ENCODE measurements around the gene SAMD4B. TPM values are rescaled to one million over a fixed set of nuclear protein-coding genes. Genes with fewer than 3 reads are reported as not detected.

Gene SAMD4B
- total and polyA plus RNA-seq, 2 of the 8 experiments (the other 6 are each of a cell fraction or from before 2014, with no cell fraction given) = 137 to 158 TPM

DNA sequence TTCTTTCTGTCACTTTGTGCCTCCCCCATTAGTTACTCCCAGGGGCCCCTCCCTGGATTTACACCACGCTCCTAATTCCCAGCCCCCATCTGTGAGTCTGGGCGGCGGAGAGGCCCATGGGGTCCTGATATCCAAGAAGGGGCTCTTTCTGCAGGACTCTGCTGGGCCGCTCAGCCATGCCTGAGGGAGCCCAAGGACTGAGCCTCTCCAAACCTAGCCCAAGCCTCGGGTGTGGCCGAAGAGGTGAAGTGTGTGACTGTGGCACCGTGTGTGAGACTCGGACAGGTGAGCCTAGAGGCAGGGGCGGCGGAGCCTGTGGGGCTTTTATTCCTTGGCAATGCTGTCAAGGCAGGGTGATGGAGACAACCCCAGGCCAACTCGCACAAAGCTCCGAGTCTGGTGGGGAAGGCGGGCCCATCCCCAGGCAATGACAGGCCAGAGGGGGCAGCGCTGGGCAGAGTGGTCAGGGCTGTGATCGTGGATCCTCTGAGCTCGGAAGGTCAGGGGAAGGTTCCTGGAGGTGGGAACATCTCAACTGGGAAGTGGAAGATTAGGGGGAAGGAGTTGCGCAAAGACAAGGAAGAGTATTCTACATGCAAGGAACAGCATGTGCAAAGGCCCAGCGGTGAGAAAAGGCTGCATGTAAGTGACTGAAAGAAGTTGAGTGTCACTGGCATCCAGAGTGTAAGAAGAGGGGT lies 71.8 kb downstream of the SAMD4B start:
- H4K8ac ChIP-seq (ENCODE audit: extremely low read depth, insufficient read depth, low read length) = peak overlapping the region; percentile 80
- no peaks in the 10 kb centered on the region for H3K9me3 ChIP-seq (ENCODE audit: insufficient read depth in 2 of 2, low read depth in 1 of 2, low read length in 1 of 2)
- no peaks in the 10 kb centered on the region; the same call in 1 of the 2 replicates for H3K79me1 ChIP-seq (ENCODE audit: low read depth, low read length)
- peak overlapping the region; percentile 37 for H3K56ac ChIP-seq (replicated peaks; ENCODE audit: insufficient read length, low read depth, low read length)
- peak overlapping the region; percentile 92; the same call in 1 of the 2 replicates for H2BK15ac ChIP-seq (ENCODE audit: low read length)
- H4K5ac ChIP-seq (ENCODE audit: insufficient read length, low read depth, low read length) = peak overlapping the region; percentile 26
- 24% methylated on average over 18 of the region's 18 CpGs; no CpG with 5 or more reads in 1 of the 2 experiments for WGBS, 2 experiments (ENCODE audit: extremely low coverage in 1 of 2, insufficient coverage in 1 of 2, insufficient read length in 1 of 2, insufficient replicate concordance in 2 of 2, low coverage in 1 of 2, low lambda C conversion rate in 2 of 2, missing lambda C conversion rate in 1 of 2)
- peak overlapping the region; percentile 77; the same call in 1 of the 2 replicates for H2BK12ac ChIP-seq (ENCODE audit: low read depth, low read length)
- H4K20me1 ChIP-seq (replicated peaks in 1 of 2; ENCODE audit: control insufficient read depth in 1 of 2, insufficient read depth in 2 of 2, low read length in 2 of 2) = peaks cover 7 to 22% of the 10 kb centered on the region in 2 experiments
- H3K23ac ChIP-seq (ENCODE audit: insufficient read length) = no peak overlapping the region
- H3K23me2 ChIP-seq (ENCODE audit: low read depth, low read length) = peaks cover 16% of the 10 kb centered on the region
- H3K36me3 ChIP-seq (ENCODE audit: control insufficient read depth in 2 of 4, insufficient read depth in 4 of 4, low read length in 3 of 4) = peaks cover 5 to 15% (median 7%) of the 10 kb centered on the region in 4 experiments; a peak in 7 of 8 replicates
- H3K9ac ChIP-seq (replicated peaks in 1 of 4; ENCODE audit: extremely low read depth in 1 of 4, low read depth in 3 of 4, low read length in 3 of 4) = peak overlapping the region; percentile 1 to 69 (median 60); a peak in 6 of 7 replicates
- H3K14ac ChIP-seq (ENCODE audit: insufficient read length) = no peak overlapping the region
- peak overlapping the region; percentile 66 to 97 (median 92) for H3K4me3 ChIP-seq (ENCODE audit: extremely low read depth in 1 of 4, insufficient read depth in 2 of 4, low read depth in 3 of 4, low read length in 4 of 4)
- H3K4me1 ChIP-seq (replicated peaks in 1 of 4; ENCODE audit: control insufficient read depth in 3 of 4, insufficient read depth in 4 of 4, low read length in 3 of 4) = peaks cover 4 to 27% (median 15%) of the 10 kb centered on the region in 4 experiments; a peak in 6 of 7 replicates
- ChIA-PET CTCF (ENCODE audit: partially characterized antibody) (interaction anchor here (0.6 to 2.3 kb wide), 17 partner anchors 10 to 120 kb away, joined by 3 to 13 read pairs (median 5); partner anchors contain the start of genes RPS16 and SELENOV), POLR2A (ENCODE audit: partially characterized antibody) (interaction anchor here (0.6 to 25.7 kb wide), 12 partner anchors 9 to 101 kb away, joined by 3 to 1154 read pairs (median 6); partner anchors contain the start of genes MED29, PAF1, RPS16 and SAMD4B)
- no peak overlapping the region for H2AFZ ChIP-seq (ENCODE audit: low read length)
- peaks cover 6 to 17% of the 10 kb centered on the region in 2 experiments; a peak in 3 of 4 replicates for H3K79me2 ChIP-seq (ENCODE audit: control insufficient read depth in 1 of 2, insufficient read depth in 2 of 2, low read length in 2 of 2)
- H3K4ac ChIP-seq (replicated peaks; ENCODE audit: insufficient read length, low read depth, low read length) = no peak overlapping the region
- DNase-seq (ENCODE audit: low read depth in 1 of 2, low spot score in 2 of 2) = peak in 1 of 2 experiments; percentile 74
- H3K27ac ChIP-seq (ENCODE audit: low read depth, low read length) = peak overlapping the region; percentile 23; the same call in 1 of the 2 replicates
- H2BK5ac ChIP-seq (ENCODE audit: low read depth, low read length) = peak overlapping the region; percentile 78; the same call in 1 of the 2 replicates
- H2BK120ac ChIP-seq (replicated peaks; ENCODE audit: low read depth, low read length) = no peak overlapping the region
- peak overlapping the region; percentile 78 for H3K18ac ChIP-seq (ENCODE audit: extremely low read depth, low read length)
- FAIRE-seq = no peak
- 0 out of 2 replicates have a peak overlapping the region, but pooled peaks have one; percentile 28 for H2AK5ac ChIP-seq (ENCODE audit: low read depth, low read length)
- peak overlapping the region; percentile 46 for H4K91ac ChIP-seq (replicated peaks; ENCODE audit: insufficient read length, low read length)
- peak overlapping the region; percentile 84 to 86 for H3K4me2 ChIP-seq (ENCODE audit: insufficient read depth in 1 of 2, low read depth in 2 of 2, low read length in 2 of 2)
- 0 out of 2 replicates have a peak overlapping the region, but pooled peaks have one; percentile 48 for H2BK20ac ChIP-seq (ENCODE audit: low read length)
- no peaks in the 10 kb centered on the region for H3K27me3 ChIP-seq (replicated peaks in 1 of 4; ENCODE audit: control insufficient read depth in 3 of 4, extremely low read depth in 1 of 4, insufficient read depth in 3 of 4, low read length in 3 of 4)
- 0 out of 4 replicates have a peak, but pooled peaks have one; percentile 0 to 7 for TF ChIP-seq RAD21 (IDR thresholded peaks at IDR 0.05 in 1 of 2, conservative IDR thresholded peaks at IDR 0.05 in 1 of 2; ENCODE audit: low read depth in 2 of 2, low read length in 2 of 2)
- no peak for TF ChIP-seq ZNF274 (IDR thresholded peaks at IDR 0.05; ENCODE audit: borderline replicate concordance, extremely low read depth, low read length)
- TF ChIP-seq, protein P1, sequence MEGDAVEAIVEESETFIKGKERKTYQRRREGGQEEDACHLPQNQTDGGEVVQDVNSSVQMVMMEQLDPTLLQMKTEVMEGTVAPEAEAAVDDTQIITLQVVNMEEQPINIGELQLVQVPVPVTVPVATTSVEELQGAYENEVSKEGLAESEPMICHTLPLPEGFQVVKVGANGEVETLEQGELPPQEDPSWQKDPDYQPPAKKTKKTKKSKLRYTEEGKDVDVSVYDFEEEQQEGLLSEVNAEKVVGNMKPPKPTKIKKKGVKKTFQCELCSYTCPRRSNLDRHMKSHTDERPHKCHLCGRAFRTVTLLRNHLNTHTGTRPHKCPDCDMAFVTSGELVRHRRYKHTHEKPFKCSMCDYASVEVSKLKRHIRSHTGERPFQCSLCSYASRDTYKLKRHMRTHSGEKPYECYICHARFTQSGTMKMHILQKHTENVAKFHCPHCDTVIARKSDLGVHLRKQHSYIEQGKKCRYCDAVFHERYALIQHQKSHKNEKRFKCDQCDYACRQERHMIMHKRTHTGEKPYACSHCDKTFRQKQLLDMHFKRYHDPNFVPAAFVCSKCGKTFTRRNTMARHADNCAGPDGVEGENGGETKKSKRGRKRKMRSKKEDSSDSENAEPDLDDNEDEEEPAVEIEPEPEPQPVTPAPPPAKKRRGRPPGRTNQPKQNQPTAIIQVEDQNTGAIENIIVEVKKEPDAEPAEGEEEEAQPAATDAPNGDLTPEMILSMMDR (IDR thresholded peaks at IDR 0.05; ENCODE audit: control extremely low read depth in 1 of 3, insufficient read depth in 1 of 3, low read depth in 1 of 3, low read length in 3 of 3) = peak in 2 of 3 experiments; percentile 25 to 27; a peak in 2 of 4 replicates
- peak; percentile 55; the same call in 1 of the 2 replicates for TF ChIP-seq CEBPB (IDR thresholded peaks at IDR 0.05; ENCODE audit: low read depth, low read length)
- no peak for TF ChIP-seq MAFK (IDR thresholded peaks at IDR 0.05; ENCODE audit: low read depth, low read length)
- TF ChIP-seq POU5F1 (IDR thresholded peaks at IDR 0.05; ENCODE audit: low read depth, low read length) = no peak
- TF ChIP-seq SP2 (IDR thresholded peaks at IDR 0.05; ENCODE audit: low read length) = no peak

All from H1 (cell line).